IMR-90 (cell line): ENCODE results near the gene EML4. TPM values are rescaled to one million over a fixed set of nuclear protein-coding genes. Genes with fewer than 3 reads are reported as not detected.

ENCODE experiments used
- NFE2L2 ChIP-seq: fragments of 150-350 bp; IDR thresholded peaks from 2 replicates; pipeline ENCODE4 v1.6.1; 2016; ENCODE audit warnings: low read depth, mild to moderate bottlenecking, low read length
- polyA plus RNA-seq, 3 experiments: library from polyadenylated mRNA; depleted of rRNA; stranded (reverse); fragments of >200 nt; gene quantifications; 2 replicates each; pipeline ENCODE4 v1.2.3, GENCODE V29; 2012; ENCODE audit warnings: low replicate concordance in 1 of 3
- total RNA-seq: library from RNA; depleted of rRNA; stranded (reverse); fragments of >200 nt; gene quantifications from 2 replicates; pipeline ENCODE4 v1.2.3, GENCODE V29; 2012
- TF ChIP-seq, protein P1 (sequence below): conservative IDR thresholded peaks from 2 replicates; pipeline ENCODE4 v1.5.1; 2012; ENCODE audit warnings: mild to moderate bottlenecking, low read depth, low read length, improper control_type of control experiment

The EML4 gene
- total and polyA plus RNA-seq, 2 of the 4 experiments (the other 2 are of a cell fraction): 29.7 to 73.7 TPM

DNA sequence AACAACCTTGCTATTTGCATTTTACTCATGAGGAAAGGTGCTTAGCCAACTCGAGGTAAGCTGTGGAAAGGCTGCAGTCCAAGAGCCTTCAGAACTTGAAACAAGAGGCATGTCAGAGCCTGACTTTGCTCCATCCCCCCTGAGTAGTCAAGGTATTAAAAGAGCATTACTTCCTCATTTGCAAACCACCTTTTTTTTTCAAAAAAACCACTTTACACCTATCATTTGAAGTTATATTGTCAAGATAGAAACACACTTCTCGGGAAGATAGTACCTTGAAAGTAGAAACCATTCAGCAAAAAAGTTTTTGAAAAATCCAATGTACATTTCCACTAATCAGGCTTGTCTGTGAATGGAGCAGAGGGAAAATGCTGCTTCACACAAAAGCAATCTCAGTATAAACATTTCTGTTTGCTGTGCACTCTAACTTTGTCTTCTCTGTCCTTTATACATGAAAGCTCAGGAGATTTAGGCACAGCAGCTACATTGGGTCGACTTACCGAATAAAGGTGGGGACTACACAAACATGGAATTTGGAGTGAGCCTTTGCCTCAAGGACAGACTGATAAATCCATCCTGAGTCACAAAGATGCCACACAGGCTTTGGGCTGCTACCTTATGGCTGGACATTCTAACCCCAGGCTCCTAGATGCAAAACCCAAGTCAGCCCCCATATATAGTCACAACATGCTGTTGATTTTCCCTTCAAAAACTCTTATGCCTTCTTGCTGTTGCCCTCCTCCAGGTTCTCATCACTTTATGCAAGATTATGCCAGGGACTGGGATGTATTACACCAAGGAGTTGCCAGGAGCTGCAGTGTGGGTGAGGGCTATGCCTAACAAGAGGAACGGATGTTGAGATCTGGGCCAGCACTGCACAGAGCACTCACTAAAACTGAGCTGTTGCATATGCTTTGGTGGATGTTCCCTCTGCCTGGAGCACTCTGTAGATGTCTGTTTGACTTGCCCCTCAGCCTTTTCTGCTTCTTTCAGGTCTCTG, 41.4 kb upstream of the EML4 start (continued):
- TF ChIP-seq, protein P1, sequence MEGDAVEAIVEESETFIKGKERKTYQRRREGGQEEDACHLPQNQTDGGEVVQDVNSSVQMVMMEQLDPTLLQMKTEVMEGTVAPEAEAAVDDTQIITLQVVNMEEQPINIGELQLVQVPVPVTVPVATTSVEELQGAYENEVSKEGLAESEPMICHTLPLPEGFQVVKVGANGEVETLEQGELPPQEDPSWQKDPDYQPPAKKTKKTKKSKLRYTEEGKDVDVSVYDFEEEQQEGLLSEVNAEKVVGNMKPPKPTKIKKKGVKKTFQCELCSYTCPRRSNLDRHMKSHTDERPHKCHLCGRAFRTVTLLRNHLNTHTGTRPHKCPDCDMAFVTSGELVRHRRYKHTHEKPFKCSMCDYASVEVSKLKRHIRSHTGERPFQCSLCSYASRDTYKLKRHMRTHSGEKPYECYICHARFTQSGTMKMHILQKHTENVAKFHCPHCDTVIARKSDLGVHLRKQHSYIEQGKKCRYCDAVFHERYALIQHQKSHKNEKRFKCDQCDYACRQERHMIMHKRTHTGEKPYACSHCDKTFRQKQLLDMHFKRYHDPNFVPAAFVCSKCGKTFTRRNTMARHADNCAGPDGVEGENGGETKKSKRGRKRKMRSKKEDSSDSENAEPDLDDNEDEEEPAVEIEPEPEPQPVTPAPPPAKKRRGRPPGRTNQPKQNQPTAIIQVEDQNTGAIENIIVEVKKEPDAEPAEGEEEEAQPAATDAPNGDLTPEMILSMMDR: no peak
- no peak for TF ChIP-seq NFE2L2
